Psoas muscle (tissue), 8 donors: ENCODE measurements around the gene HRH1. TPM values are rescaled to one million over a fixed set of nuclear protein-coding genes. Genes with fewer than 3 reads are reported as not detected.

ENCODE experiments used
- ATAC-seq, 4 donors: fragments of 200-7000 bp; cut with Tn5 transposase; one replicate each; pipeline ENCODE4 v1.9.1; 2020; ENCODE audit warnings: moderate library complexity in 3 of 4, mild to moderate bottlenecking in 2 of 4
- DNase-seq, 2 donors: peaks; one replicate each; pipeline ENCODE4 v3.0.0-alpha.2; 2020
- H3K27ac ChIP-seq: fragments of 200-600 bp; one replicate; pipeline ENCODE4 v1.8.0; 2022
- H3K27me3 ChIP-seq, 3 donors: fragments of 200-600 bp in 1 of 3; one replicate each; pipeline versions ENCODE4 v1.6.1 to v1.8.0; 2013 to 2022; ENCODE audit warnings: low read length in 2 of 3, mild to moderate bottlenecking in 2 of 3, moderate library complexity in 1 of 3; ENCODE audit not compliant: insufficient read depth in 3 of 3
- H3K36me3 ChIP-seq, 2 donors: fragments of 200-600 bp in 1 of 2; one replicate each; pipeline versions ENCODE4 v1.6.1 to v1.8.0; 2013 to 2022; ENCODE audit warnings: low read depth in 1 of 2, mild to moderate bottlenecking in 1 of 2, moderate library complexity in 1 of 2; ENCODE audit not compliant: insufficient read depth in 1 of 2
- H3K4me1 ChIP-seq: fragments of 200-600 bp; one replicate; pipeline ENCODE4 v1.8.0; 2022
- H3K4me3 ChIP-seq: fragments of 200-600 bp; one replicate; pipeline ENCODE4 v1.8.0; 2022; ENCODE audit warnings: mild to moderate bottlenecking
- H3K9me3 ChIP-seq: fragments of 200-600 bp; one replicate; pipeline ENCODE4 v1.8.0; 2022
- WGBS, 3 donors: extraction: QIAGEN DNeasy Blood & Tissue Kit; methylation state at CpG; one replicate each; pipeline versions ENCODE4 v1.1.6 to v1.1.7; 2013; 5-methylcytosine and 5-hydroxymethylcytosine counted together
- intact Hi-C, 2 donors: fragments of 100-400 bp; cut with DNase I; formaldehyde crosslinking; loops; one replicate each; pipeline versions ENCODE4 v1.11.0 to v1.14.2; 2022
- polyA plus RNA-seq, 3 donors: library from polyadenylated mRNA; stranded (reverse); fragments of 200-250 nt; gene quantifications; one replicate each; pipeline ENCODE4 v1.2.3, GENCODE V29; 2013
- total RNA-seq, 4 donors: library from RNA; stranded (reverse); fragmentation: NEBNext Ultra II Directional in 2 of 4; extraction: Animal tissue kit (Norgen Biotek cat#: 25700) in 2 of 4; gene quantifications; one replicate each; pipeline versions ENCODE4 v1.2.1 to v1.2.4, GENCODE V29; 2021 to 2023
- TF ChIP-seq, protein P1 (sequence below): fragments of 200-600 bp; IDR thresholded peaks from one replicate; pipeline ENCODE4 v1.8.0; 2022; ENCODE audit warnings: antibody characterized with exemption
- donor health status: healthy with polysubstance abuse.
- donor health status: DM: no; HTN: no; CAD: no; lungs with moderate emphysema.
- donor health status: Bipolar disorder and iron deficiency.
- donor health status: healthy.
- donor health status: DM: yes; HTN: yes; CAD: no.
- donor health status: DM: no; HTN: no; CAD: no.
- donor health status: DM: no; HTN: no; CAD: no.
- donor health status: DM: yes; HTN: yes; CAD: no.

The HRH1 gene
- total and polyA plus RNA-seq, 7 donors: 0.29 to 1.5 (median 1.2) TPM

DNA sequence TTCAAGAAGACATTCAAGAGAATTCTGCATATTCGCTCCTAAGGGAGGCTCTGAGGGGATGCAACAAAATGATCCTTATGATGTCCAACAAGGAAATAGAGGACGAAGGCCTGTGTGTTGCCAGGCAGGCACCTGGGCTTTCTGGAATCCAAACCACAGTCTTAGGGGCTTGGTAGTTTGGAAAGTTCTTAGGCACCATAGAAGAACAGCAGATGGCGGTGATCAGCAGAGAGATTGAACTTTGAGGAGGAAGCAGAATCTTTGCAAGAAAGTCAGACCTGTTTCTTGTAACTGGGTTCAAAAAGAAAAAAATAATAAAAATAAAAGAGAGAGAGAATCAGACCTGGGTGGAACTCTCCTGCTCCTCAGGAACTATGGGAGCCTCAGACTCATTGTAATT, 106.2 kb downstream of the HRH1 start:
- Histone ChIP-seq H3K36me3 (no peaks in the 10 kb centered on the region), H3K4me3 (no peak overlapping the region), H3K27me3 (peaks cover 0 to 8% (median 2%) of the 10 kb centered on the region in 3 donors), H3K4me1 (no peaks in the 10 kb centered on the region), H3K27ac (no peak overlapping the region), H3K9me3 (no peaks in the 10 kb centered on the region)
- ATAC-seq (no peak), DNase-seq (no peak)
- intact Hi-C loops: no loop called here
- TF ChIP-seq, protein P1, sequence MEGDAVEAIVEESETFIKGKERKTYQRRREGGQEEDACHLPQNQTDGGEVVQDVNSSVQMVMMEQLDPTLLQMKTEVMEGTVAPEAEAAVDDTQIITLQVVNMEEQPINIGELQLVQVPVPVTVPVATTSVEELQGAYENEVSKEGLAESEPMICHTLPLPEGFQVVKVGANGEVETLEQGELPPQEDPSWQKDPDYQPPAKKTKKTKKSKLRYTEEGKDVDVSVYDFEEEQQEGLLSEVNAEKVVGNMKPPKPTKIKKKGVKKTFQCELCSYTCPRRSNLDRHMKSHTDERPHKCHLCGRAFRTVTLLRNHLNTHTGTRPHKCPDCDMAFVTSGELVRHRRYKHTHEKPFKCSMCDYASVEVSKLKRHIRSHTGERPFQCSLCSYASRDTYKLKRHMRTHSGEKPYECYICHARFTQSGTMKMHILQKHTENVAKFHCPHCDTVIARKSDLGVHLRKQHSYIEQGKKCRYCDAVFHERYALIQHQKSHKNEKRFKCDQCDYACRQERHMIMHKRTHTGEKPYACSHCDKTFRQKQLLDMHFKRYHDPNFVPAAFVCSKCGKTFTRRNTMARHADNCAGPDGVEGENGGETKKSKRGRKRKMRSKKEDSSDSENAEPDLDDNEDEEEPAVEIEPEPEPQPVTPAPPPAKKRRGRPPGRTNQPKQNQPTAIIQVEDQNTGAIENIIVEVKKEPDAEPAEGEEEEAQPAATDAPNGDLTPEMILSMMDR: no peak
- 83 to 91% (median 84%) methylated on average over 3 of the region's 3 CpGs for WGBS, 3 donors

DNA sequence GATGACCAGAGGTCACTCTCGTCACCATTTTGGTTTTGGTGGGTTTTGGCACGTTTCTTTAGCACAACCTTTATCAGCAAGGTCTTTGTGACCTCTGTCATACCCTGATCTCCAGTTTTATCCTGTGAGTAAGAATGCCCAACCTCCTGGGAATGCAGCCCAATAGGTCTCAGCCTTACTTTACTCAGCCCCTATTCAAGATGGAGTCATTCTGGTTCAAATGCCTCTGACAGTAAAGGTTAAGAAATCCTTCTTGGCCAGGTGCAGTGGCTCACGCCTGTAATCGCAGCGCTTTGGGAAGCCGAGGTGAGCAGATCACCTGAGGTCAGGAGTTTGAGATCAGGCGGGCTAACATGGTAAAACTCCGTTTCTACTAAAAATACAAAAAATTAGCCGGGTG, 114.7 kb downstream of the HRH1 start:
- intact Hi-C loops: no loop called here
- H3K4me3 ChIP-seq: no peak overlapping the region
- no peak overlapping the region for H3K27ac ChIP-seq
- H3K27me3 ChIP-seq: peaks cover 0 to 10% (median 2%) of the 10 kb centered on the region in 3 donors
- no peaks in the 10 kb centered on the region for H3K36me3 ChIP-seq
- ATAC-seq: no peak
- TF ChIP-seq, protein P1: no peak
- H3K9me3 ChIP-seq: no peaks in the 10 kb centered on the region
- peaks cover 15% of the 10 kb centered on the region for H3K4me1 ChIP-seq
- 82 to 88% (median 84%) methylated on average over 9 of the region's 9 CpGs for WGBS, 3 donors
- no peak for DNase-seq

DNA sequence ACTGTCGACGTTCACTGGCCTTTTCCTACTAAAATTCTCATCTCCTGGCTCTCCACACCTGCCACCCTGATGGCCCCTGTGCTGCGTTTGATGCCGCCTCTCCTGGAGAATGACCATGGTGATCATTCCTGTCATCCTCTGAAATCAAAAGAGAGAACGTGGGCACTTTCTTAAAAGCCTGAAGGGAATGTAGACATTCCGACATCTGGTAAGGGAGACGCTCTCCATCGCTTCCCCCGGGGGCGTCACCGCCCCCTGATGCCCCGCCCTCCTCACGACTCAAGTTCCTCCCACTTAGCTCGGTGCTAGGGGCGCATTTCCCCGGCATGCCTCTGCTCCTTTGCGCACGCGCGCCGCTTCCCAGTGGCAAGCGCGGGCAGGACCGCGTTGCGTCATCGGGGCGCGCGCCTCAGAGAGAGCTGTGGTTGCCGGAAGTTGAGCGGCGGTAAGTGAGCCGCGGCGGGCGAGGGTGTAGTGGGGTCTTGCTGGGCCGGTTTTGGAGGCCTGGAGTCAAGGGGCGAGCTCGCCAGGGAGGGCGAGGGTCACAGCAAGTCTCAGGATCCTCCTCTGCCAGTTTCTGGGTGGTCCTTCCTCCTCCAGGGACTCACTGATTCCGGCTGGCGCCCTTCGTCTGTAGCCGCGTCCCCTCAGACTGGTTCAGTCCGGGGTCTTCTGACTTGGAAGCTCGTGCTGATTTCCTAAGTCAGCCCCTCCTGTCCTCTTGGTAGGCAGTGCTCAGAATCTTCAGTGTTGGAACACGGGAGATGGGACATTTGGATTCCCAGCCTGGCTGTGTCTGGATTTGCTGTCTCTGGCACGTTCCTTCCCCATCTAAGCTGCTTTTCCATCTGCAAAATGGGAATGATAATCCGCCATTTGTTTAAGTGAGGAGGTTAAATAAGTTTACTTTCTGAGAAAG, 118.0 kb downstream of the HRH1 start, which contains the start of gene ATG7:
Gene ATG7 (plus strand): TSS at position 412 of the 919 bp plus-strand sequence. CDS start 26,299 bp downstream, outside the sequence.
- peak; percentile 98 to 99 for DNase-seq
- Histone ChIP-seq H3K27me3 (no peaks in the 10 kb centered on the region), H3K27ac (peak within 1 kb of the TSS; percentile 87), H3K9me3 (no peaks in the 10 kb centered on the region), H3K4me1 (peaks cover 18% of the 10 kb centered on the region), H3K36me3 (peaks cover 3 to 6% of the 10 kb centered on the region in 2 donors), H3K4me3 (peak within 1 kb of the TSS; percentile 83)
- TF ChIP-seq, protein P1: no peak
- WGBS, 3 donors: 1 to 2% (median 1%) methylated on average over 45 to 51 of the region's 51 CpGs
- peak; percentile 98 to 100 (median 99) for ATAC-seq
- intact Hi-C loops: no loop called here

DNA sequence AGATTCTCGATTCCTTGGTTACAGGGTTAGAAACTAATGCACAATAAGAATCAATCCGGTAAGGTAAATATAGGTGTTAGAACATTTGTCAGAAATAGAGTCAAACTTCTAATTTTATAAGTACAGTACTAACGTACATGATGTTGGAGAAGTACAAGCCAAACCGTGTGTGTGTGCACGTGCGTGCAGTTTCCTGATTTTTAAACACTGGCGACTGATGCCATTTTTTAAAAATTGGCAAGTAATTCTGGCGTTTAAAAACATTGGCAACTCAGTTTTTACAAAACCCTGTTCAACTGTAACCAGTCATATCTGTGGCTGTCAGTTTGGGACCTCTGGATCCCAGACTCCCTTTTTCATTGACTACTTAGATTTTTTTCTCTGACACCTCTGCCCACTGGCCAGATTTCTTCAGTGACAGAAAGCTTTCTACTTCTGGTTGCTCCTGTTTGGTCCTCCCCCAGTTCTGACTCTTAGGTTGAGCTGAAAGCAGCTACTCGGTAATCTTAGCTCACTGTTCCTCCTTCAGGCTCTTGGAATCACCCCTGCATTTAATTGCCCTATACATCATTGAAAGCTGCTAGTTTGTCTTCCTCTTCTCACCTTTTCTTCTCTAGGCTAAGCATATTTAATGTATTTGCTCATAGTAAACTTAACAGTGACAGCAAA, 118.7 kb downstream of the HRH1 start:
- Histone ChIP-seq H3K27me3 (no peaks in the 10 kb centered on the region), H3K27ac (peak overlapping the region; percentile 87), H3K9me3 (no peaks in the 10 kb centered on the region), H3K36me3 (peaks cover 3 to 6% of the 10 kb centered on the region in 2 donors), H3K4me1 (peaks cover 18% of the 10 kb centered on the region), H3K4me3 (peak overlapping the region; percentile 83)
- TF ChIP-seq, protein P1: no peak
- ATAC-seq (no peak), DNase-seq (no peak)
- intact Hi-C loops: no loop called here
- WGBS, 3 donors: 1 to 5% (median 3%) methylated on average over 9 of the region's 9 CpGs
